H9 (cell line): ENCODE results near the gene FAM241A. TPM values are rescaled to one million over a fixed set of nuclear protein-coding genes. Genes with fewer than 3 reads are reported as not detected.

Source experiments
- DNase-seq: peaks from one replicate; pipeline ENCODE4 v3.0.0-alpha.2; 2017
- H2AFZ ChIP-seq: one replicate; pipeline ENCODE4 v1.6.1; 2013; ENCODE audit warnings: mild to moderate bottlenecking, low read length, control low read depth, moderate library complexity
- H2AK5ac ChIP-seq: 2 replicates; pipeline ENCODE4 v1.6.1; 2013; ENCODE audit warnings: low read length, control low read depth, mixed read lengths; ENCODE audit not compliant: insufficient read length
- H2BK120ac ChIP-seq: one replicate; pipeline ENCODE4 v1.6.1; 2013; ENCODE audit warnings: low read depth, mild to moderate bottlenecking, low read length, control low read depth, inconsistent platforms; ENCODE audit not compliant: poor library complexity, severe bottlenecking
- H2BK12ac ChIP-seq: 2 replicates; pipeline ENCODE4 v1.6.1; 2013; ENCODE audit warnings: low read length, control low read depth, mixed read lengths, low read depth; ENCODE audit not compliant: insufficient read length
- H2BK15ac ChIP-seq: 2 replicates; pipeline ENCODE4 v1.6.1; 2013; ENCODE audit warnings: low read depth, low read length, control low read depth
- H2BK20ac ChIP-seq: one replicate; pipeline ENCODE4 v1.6.1; 2013; ENCODE audit warnings: low read depth, mild to moderate bottlenecking, low read length, control low read depth, inconsistent platforms; ENCODE audit not compliant: poor library complexity, severe bottlenecking
- H2BK5ac ChIP-seq: 2 replicates; pipeline ENCODE4 v1.6.1; 2013; ENCODE audit warnings: low read length, control low read depth, mixed read lengths; ENCODE audit not compliant: insufficient read length
- H3K14ac ChIP-seq: 2 replicates; pipeline ENCODE4 v1.6.1; 2013; ENCODE audit warnings: low read length, control low read depth; ENCODE audit not compliant: insufficient read depth
- H3K18ac ChIP-seq: 2 replicates; pipeline ENCODE4 v1.6.1; 2013; ENCODE audit warnings: low read depth, mild to moderate bottlenecking, mixed read lengths, low read length, control low read depth; ENCODE audit not compliant: insufficient read length
- H3K23ac ChIP-seq: 2 replicates; pipeline ENCODE4 v1.6.1; 2013; ENCODE audit warnings: low read length, control low read depth, mixed read lengths, low read depth; ENCODE audit not compliant: insufficient read length
- H3K23me2 ChIP-seq: 2 replicates; pipeline ENCODE4 v1.6.1; 2013; ENCODE audit warnings: low read depth, mild to moderate bottlenecking, mixed read lengths, low read length, control low read depth; ENCODE audit not compliant: insufficient read length, poor library complexity, severe bottlenecking
- H3K27ac ChIP-seq: 2 replicates; pipeline ENCODE4 v1.5.1; 2013; ENCODE audit warnings: low read length, control low read depth, mixed read lengths, low read depth; ENCODE audit not compliant: insufficient read length
- H3K27me3 ChIP-seq: 2 replicates; pipeline ENCODE4 v1.6.1; 2013; ENCODE audit warnings: low read length, control low read depth, inconsistent platforms; ENCODE audit not compliant: insufficient read depth
- H3K4ac ChIP-seq: 2 replicates; pipeline ENCODE4 v1.6.1; 2013; ENCODE audit warnings: low read depth, mild to moderate bottlenecking, control low read depth, inconsistent platforms, low read length, moderate library complexity
- H3K4me1 ChIP-seq: 2 replicates; pipeline ENCODE4 v1.6.1; 2013; ENCODE audit warnings: low read length, control low read depth, inconsistent platforms; ENCODE audit not compliant: insufficient read depth
- H3K4me2 ChIP-seq: 2 replicates; pipeline ENCODE4 v1.6.1; 2013; ENCODE audit warnings: low read length, control low read depth, mixed read lengths; ENCODE audit not compliant: insufficient read length, insufficient read depth
- H3K56ac ChIP-seq: 2 replicates; pipeline ENCODE4 v1.6.1; 2013; ENCODE audit warnings: low read depth, mild to moderate bottlenecking, mixed read lengths, low read length, control low read depth; ENCODE audit not compliant: insufficient read length
- H3K79me1 ChIP-seq: 2 replicates; pipeline ENCODE4 v1.6.1; 2013; ENCODE audit warnings: low read depth, mild to moderate bottlenecking, moderate library complexity, low read length, control low read depth, inconsistent platforms; ENCODE audit not compliant: insufficient read depth, poor library complexity, severe bottlenecking
- H3K79me2 ChIP-seq: 2 replicates; pipeline ENCODE4 v1.6.1; 2013; ENCODE audit warnings: low read length, control low read depth, inconsistent platforms; ENCODE audit not compliant: insufficient read depth
- H3K9ac ChIP-seq: 2 replicates; pipeline ENCODE4 v1.6.1; 2013; ENCODE audit warnings: low read length, control low read depth, mixed read lengths; ENCODE audit not compliant: insufficient read length; ENCODE audit errors: extremely low read depth
- H3K9me3 ChIP-seq: one replicate; pipeline ENCODE4 v1.6.1; 2013; ENCODE audit warnings: low read depth, low read length, inconsistent platforms; ENCODE audit not compliant: control insufficient read depth
- H3T11ph ChIP-seq: one replicate; pipeline ENCODE4 v1.6.1; 2013; ENCODE audit warnings: mild to moderate bottlenecking, low read length, control low read depth, inconsistent platforms
- H4K20me1 ChIP-seq: one replicate; pipeline ENCODE4 v1.6.1; 2013; ENCODE audit not compliant: control insufficient read depth, insufficient read length, insufficient read depth
- H4K5ac ChIP-seq: 2 replicates; pipeline ENCODE4 v1.6.1; 2013; ENCODE audit warnings: low read depth, mild to moderate bottlenecking, mixed read lengths, low read length, control low read depth; ENCODE audit not compliant: insufficient read length
- H4K8ac ChIP-seq: replicated peaks from 2 replicates; pipeline ENCODE4 v1.6.1; 2013; ENCODE audit warnings: low read length, control low read depth, mixed read lengths, low read depth; ENCODE audit not compliant: insufficient read length
- H4K91ac ChIP-seq: 2 replicates; pipeline ENCODE4 v1.6.1; 2013; ENCODE audit warnings: low read depth, mild to moderate bottlenecking, moderate library complexity, mixed read lengths, low read length, control low read depth; ENCODE audit not compliant: insufficient read length
- H3K27ac Mint-ChIP-seq, 3 experiments: 2 replicates in 2 of 3; 3 replicates in 1 of 3; pipeline ENCODE4 v1.8.0; 2020 to 2021; ENCODE audit warnings: mixed read lengths in 3 of 3, mild to moderate bottlenecking in 1 of 3, moderate library complexity in 1 of 3
- H3K27me3 Mint-ChIP-seq: 2 replicates; pipeline ENCODE4 v1.8.0; 2021; ENCODE audit warnings: low read depth, mild to moderate bottlenecking, moderate library complexity, mixed read lengths
- H3K36me3 Mint-ChIP-seq, 3 experiments: 2 replicates in 2 of 3; 3 replicates in 1 of 3; pipeline ENCODE4 v1.8.0; 2020 to 2021; ENCODE audit warnings: low read depth in 3 of 3, mixed read lengths in 3 of 3; ENCODE audit not compliant: insufficient read depth in 1 of 3
- H3K4me1 Mint-ChIP-seq, 2 experiments: 2 replicates each; pipeline ENCODE4 v1.8.0; 2020; ENCODE audit warnings: mixed read lengths in 2 of 2
- H3K4me3 Mint-ChIP-seq, 2 experiments: 2 replicates in 1 of 2; 3 replicates in 1 of 2; pipeline ENCODE4 v1.8.0; 2020 to 2021; ENCODE audit warnings: mild to moderate bottlenecking in 2 of 2, mixed read lengths in 2 of 2, moderate library complexity in 1 of 2
- H3K9me3 Mint-ChIP-seq, 2 experiments: 2 replicates in 1 of 2; 3 replicates in 1 of 2; pipeline ENCODE4 v1.8.0; 2020; ENCODE audit warnings: mild to moderate bottlenecking in 2 of 2, mixed read lengths in 2 of 2, moderate library complexity in 1 of 2
- CTCF ChIP-seq: fragments of 200-600 bp; sonication (generic); conservative IDR thresholded peaks from 3 replicates; pipeline ENCODE4 v1.8.0; 2021; ENCODE audit warnings: antibody characterized with exemption, mild to moderate bottlenecking
- WGBS: extraction: QIAGEN DNeasy Blood & Tissue Kit; methylation state at CpG from one replicate; pipeline ENCODE4 v1.1.7; 2013; ENCODE audit warnings: missing lambda C conversion rate, low lambda C conversion rate, mixed read lengths; ENCODE audit not compliant: insufficient read length; ENCODE audit errors: extremely low coverage; 5-methylcytosine and 5-hydroxymethylcytosine counted together
- total RNA-seq: library from RNA; stranded (reverse); gene quantifications from 2 replicates; pipeline ENCODE4 v1.2.1, GENCODE V29; 2021

The FAM241A gene
- total RNA-seq, 1 experiment from 2014 or later, result 0.13 TPM

- no peak overlapping the region for H2AFZ ChIP-seq
- H3K18ac ChIP-seq, result no peak overlapping the region
Observed at GRCh38 chr4:112112590-112113170, 32.6 kb upstream of the FAM241A start.

More at GRCh38 chr4:112112590-112113170, 32.6 kb upstream of the FAM241A start:
- Mint-ChIP-seq H3K27me3 (no peaks in the 10 kb centered on the region), H3K9me3 (no peaks in the 10 kb centered on the region), H3K4me1 (no peaks in the 10 kb centered on the region), H3K4me3 (no peak overlapping the region), H3K27ac (no peak overlapping the region), H3K36me3 (no peaks in the 10 kb centered on the region)
- H3T11ph ChIP-seq, result no peak overlapping the region
- WGBS, result no CpG with 5 or more reads among the region's 2 CpGs
- H3K9ac ChIP-seq, result no peak overlapping the region
- H2BK12ac ChIP-seq, result no peak overlapping the region
- no peaks in the 10 kb centered on the region for H3K23me2 ChIP-seq
- H2BK5ac ChIP-seq, result no peak overlapping the region
- no peak overlapping the region for H2BK20ac ChIP-seq
- no peaks in the 10 kb centered on the region for H3K4me1 ChIP-seq
- no peak overlapping the region for H2AK5ac ChIP-seq
- H4K91ac ChIP-seq, result no peak overlapping the region
- no peak overlapping the region for H4K5ac ChIP-seq
- no peak overlapping the region for H3K4me2 ChIP-seq
- H3K27ac ChIP-seq, result no peak overlapping the region
- no peaks in the 10 kb centered on the region for H3K9me3 ChIP-seq
- H4K8ac ChIP-seq, result no peak overlapping the region
- H3K14ac ChIP-seq, result no peak overlapping the region
- no peak overlapping the region for H3K23ac ChIP-seq
- no peak overlapping the region for H3K4ac ChIP-seq
- H3K79me1 ChIP-seq, result no peaks in the 10 kb centered on the region
- DNase-seq, result no peak
- H2BK120ac ChIP-seq, result no peak overlapping the region
- no peak overlapping the region for H2BK15ac ChIP-seq
- H3K56ac ChIP-seq, result no peak overlapping the region
- no peaks in the 10 kb centered on the region for H4K20me1 ChIP-seq
- no peak for TF ChIP-seq CTCF
- H3K27me3 ChIP-seq, result no peaks in the 10 kb centered on the region
- no peaks in the 10 kb centered on the region for H3K79me2 ChIP-seq
